Measurements from ENCODE around the gene RIT1. TPM values are rescaled to one million over a fixed set of nuclear protein-coding genes. Genes with fewer than 3 reads are reported as not detected.

The RIT1 gene
- total RNA-seq, 1 donor from 2014 or later, result 69.2 TPM

DNA sequence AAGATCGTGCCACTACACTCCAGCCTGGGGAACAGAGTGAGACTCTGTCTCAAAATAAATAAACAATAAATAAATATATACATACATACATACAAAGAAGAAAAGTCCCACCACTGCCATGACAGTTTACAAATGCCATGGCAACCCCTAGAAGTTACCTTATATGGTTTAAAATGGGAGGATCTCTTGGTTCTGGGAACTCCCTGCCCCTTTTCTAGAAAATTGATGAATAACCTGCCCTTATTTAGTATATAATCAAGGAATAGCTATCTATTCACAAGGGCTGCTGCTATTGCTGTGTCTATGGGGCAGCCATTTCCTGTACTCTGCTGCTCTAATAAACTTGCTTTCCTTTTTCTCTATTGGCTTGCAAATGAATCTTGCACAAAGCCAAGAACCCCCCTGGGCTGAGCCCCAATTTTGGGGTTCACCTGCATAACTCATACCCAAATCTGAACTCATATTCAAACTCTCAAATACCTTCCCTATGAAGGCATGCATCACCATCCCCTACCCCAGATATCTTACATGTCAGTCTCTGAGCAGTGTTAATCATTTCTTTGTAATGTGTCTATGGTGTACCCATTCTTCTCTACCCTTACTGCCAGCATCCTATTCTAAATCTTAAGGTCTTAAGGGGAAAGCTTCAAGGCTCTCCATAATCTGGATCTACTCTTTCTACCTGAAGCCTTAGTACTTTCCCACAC is 63.2 kb downstream of the RIT1 start:
- Mint-ChIP-seq H3K4me3 (ENCODE audit: unreplicated experiment) (peak overlapping the region; percentile 62), H3K36me3 (ENCODE audit: low read depth, unreplicated experiment) (peaks cover 42% of the 10 kb centered on the region)

More for the DNA sequence above, 63.2 kb downstream of the RIT1 start:
- TF ChIP-seq, protein P1, sequence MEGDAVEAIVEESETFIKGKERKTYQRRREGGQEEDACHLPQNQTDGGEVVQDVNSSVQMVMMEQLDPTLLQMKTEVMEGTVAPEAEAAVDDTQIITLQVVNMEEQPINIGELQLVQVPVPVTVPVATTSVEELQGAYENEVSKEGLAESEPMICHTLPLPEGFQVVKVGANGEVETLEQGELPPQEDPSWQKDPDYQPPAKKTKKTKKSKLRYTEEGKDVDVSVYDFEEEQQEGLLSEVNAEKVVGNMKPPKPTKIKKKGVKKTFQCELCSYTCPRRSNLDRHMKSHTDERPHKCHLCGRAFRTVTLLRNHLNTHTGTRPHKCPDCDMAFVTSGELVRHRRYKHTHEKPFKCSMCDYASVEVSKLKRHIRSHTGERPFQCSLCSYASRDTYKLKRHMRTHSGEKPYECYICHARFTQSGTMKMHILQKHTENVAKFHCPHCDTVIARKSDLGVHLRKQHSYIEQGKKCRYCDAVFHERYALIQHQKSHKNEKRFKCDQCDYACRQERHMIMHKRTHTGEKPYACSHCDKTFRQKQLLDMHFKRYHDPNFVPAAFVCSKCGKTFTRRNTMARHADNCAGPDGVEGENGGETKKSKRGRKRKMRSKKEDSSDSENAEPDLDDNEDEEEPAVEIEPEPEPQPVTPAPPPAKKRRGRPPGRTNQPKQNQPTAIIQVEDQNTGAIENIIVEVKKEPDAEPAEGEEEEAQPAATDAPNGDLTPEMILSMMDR (IDR thresholded peaks at IDR 0.05; ENCODE audit: unreplicated experiment), result no peak
- Mint-ChIP-seq H3K9me3 (ENCODE audit: unreplicated experiment) (no peaks in the 10 kb centered on the region), H3K27me3 (ENCODE audit: unreplicated experiment) (peaks cover 2% of the 10 kb centered on the region), H3K4me1 (ENCODE audit: unreplicated experiment) (peaks cover 33% of the 10 kb centered on the region), H3K27ac (ENCODE audit: unreplicated experiment) (peak overlapping the region; percentile 4)
- no peak for DNase-seq (ENCODE audit: low spot score)

Small RNA genes lying within 50 kb of the gene (microRNA-seq; reads per million reads assigned to microRNA genes)
- gene MIR6738 (ENCODE audit: unreplicated experiment), result 1.2 reads per million, percentile 17 among the genes with 10 or more reads in this experiment

Other genes starting within 250 kb of the RIT1 start
- 42.3 TPM for gene YY1AP1, start 222.6 kb downstream of the RIT1 start, total RNA-seq (ENCODE audit: unreplicated experiment)
- 120 TPM for gene DAP3, start 222.3 kb downstream of the RIT1 start, total RNA-seq (ENCODE audit: unreplicated experiment)
- gene GON4L, start 54.1 kb downstream of the RIT1 start, total RNA-seq (ENCODE audit: unreplicated experiment), result 72.7 TPM
- gene SYT11, start 51.8 kb downstream of the RIT1 start, total RNA-seq (ENCODE audit: unreplicated experiment), result 15.4 TPM
- gene KHDC4, start 23.1 kb upstream of the RIT1 start, total RNA-seq (ENCODE audit: unreplicated experiment), result 42.6 TPM
- not detected for gene RXFP4, start 30.3 kb upstream of the RIT1 start, total RNA-seq (ENCODE audit: unreplicated experiment)
- gene ARHGEF2, start 67.2 kb upstream of the RIT1 start, total RNA-seq (ENCODE audit: unreplicated experiment), result 244 TPM
- gene SSR2, start 109.6 kb upstream of the RIT1 start, total RNA-seq (ENCODE audit: unreplicated experiment), result 340 TPM
- 47.6 TPM for gene UBQLN4, start 142.4 kb upstream of the RIT1 start, total RNA-seq (ENCODE audit: unreplicated experiment)
- gene LAMTOR2, start 143.4 kb upstream of the RIT1 start, total RNA-seq (ENCODE audit: unreplicated experiment), result 82.4 TPM
- gene RAB25, start 149.8 kb upstream of the RIT1 start, total RNA-seq (ENCODE audit: unreplicated experiment), result 1.6 TPM
- gene MEX3A, start 171.1 kb upstream of the RIT1 start, total RNA-seq (ENCODE audit: unreplicated experiment), result 63.9 TPM
- 35.8 TPM for gene LMNA, start 203.4 kb upstream of the RIT1 start, total RNA-seq (ENCODE audit: unreplicated experiment)
- 2.2 TPM for gene SEMA4A, start 242.2 kb upstream of the RIT1 start, total RNA-seq (ENCODE audit: unreplicated experiment)

Data from endothelial cell (in vitro differentiated cells).